Stimulated activated CD8-positive, alpha-beta memory T cell treated with anti-CD3 and anti-CD28 coated beads, Interleukin-15, amount 100 ng/mL, for 4 hours (primary cell): ENCODE data around the gene ITGB2.

ENCODE experiments used
- DNase-seq, 2 donors: peaks; one replicate each; pipeline ENCODE4 v3.0.0-alpha.2; 2020; ENCODE audit warnings: low read depth in 2 of 2

ITGB2 gene

GRCh38 chr21:44897326-44898010 is 23.2 kb downstream of the ITGB2 start:
- no peak for DNase-seq

- DNase-seq: no peak
Observed at GRCh38 chr21:44896561-44897286, 24.0 kb downstream of the ITGB2 start.

- DNase-seq: no peak
Observed at GRCh38 chr21:44895859-44896258, 24.8 kb downstream of the ITGB2 start.

- DNase-seq: no peak
Observed at GRCh38 chr21:44894687-44895302, 25.9 kb downstream of the ITGB2 start.

GRCh38 chr21:44893948-44894656 is 26.6 kb downstream of the ITGB2 start:
- DNase-seq: no peak

- DNase-seq: no peak
Observed at GRCh38 chr21:44893278-44893556, 27.5 kb downstream of the ITGB2 start.

GRCh38 chr21:44892536-44893277 is 28.0 kb downstream of the ITGB2 start:
- peak; percentile 54 to 58 for DNase-seq

- DNase-seq: no peak
Observed at GRCh38 chr21:44892095-44892494, 28.6 kb downstream of the ITGB2 start.

GRCh38 chr21:44891631-44892031 is 29.1 kb downstream of the ITGB2 start:
- DNase-seq: no peak

GRCh38 chr21:44890961-44891541 is 29.6 kb downstream of the ITGB2 start:
- no peak for DNase-seq

GRCh38 chr21:44890338-44890931 is 30.3 kb downstream of the ITGB2 start:
- DNase-seq: no peak

- no peak for DNase-seq
Observed at GRCh38 chr21:44889625-44890337, 30.9 kb downstream of the ITGB2 start.

GRCh38 chr21:44888581-44889550 is 31.8 kb downstream of the ITGB2 start:
- DNase-seq: no peak

- DNase-seq: no peak
Observed at GRCh38 chr21:44887807-44888580, 32.7 kb downstream of the ITGB2 start.

GRCh38 chr21:44887126-44887806 is 33.4 kb downstream of the ITGB2 start:
- DNase-seq: no peak

GRCh38 chr21:44886113-44887075 is 34.3 kb downstream of the ITGB2 start:
- DNase-seq: no peak

- no peak for DNase-seq
Observed at GRCh38 chr21:44885615-44886014, 35.1 kb downstream of the ITGB2 start.
